GM04503 (cell line): Measurements from ENCODE around the gene ZNF341.

Source experiments
- DNase-seq: peaks from one replicate; pipeline ENCODE4 v3.0.0-alpha.2; 2012; ENCODE audit warnings: low read depth

ZNF341 gene

GRCh38 chr20:33825340-33826269 lies 93.8 kb downstream of the ZNF341 start:
- no peak for DNase-seq

- DNase-seq: no peak
These were observed 94.6 kb downstream of the ZNF341 start for GRCh38 chr20:33826270-33826897.

GRCh38 chr20:33827109-33827508 lies 95.3 kb downstream of the ZNF341 start:
- DNase-seq: no peak

GRCh38 chr20:33827634-33828325 lies 96.0 kb downstream of the ZNF341 start:
- DNase-seq: no peak

GRCh38 chr20:33828326-33828844 lies 96.6 kb downstream of the ZNF341 start:
- DNase-seq: no peak

GRCh38 chr20:33828967-33829560 lies 97.3 kb downstream of the ZNF341 start:
- DNase-seq: no peak

GRCh38 chr20:33829636-33830035 lies 97.8 kb downstream of the ZNF341 start:
- DNase-seq: no peak

- DNase-seq: no peak
These were observed 98.6 kb downstream of the ZNF341 start for GRCh38 chr20:33830371-33830770.

GRCh38 chr20:33832103-33832804 lies 100.5 kb downstream of the ZNF341 start:
- DNase-seq: no peak

- no peak for DNase-seq
These were observed 101.5 kb downstream of the ZNF341 start for GRCh38 chr20:33833333-33833732.

GRCh38 chr20:33835615-33836172 lies 103.9 kb downstream of the ZNF341 start:
- DNase-seq: no peak

- DNase-seq: no peak
These were observed 104.5 kb downstream of the ZNF341 start for GRCh38 chr20:33836277-33836676.

GRCh38 chr20:33837096-33837830 lies 105.5 kb downstream of the ZNF341 start:
- no peak for DNase-seq

- DNase-seq: no peak
These were observed 106.5 kb downstream of the ZNF341 start for GRCh38 chr20:33838035-33838864.

- no peak for DNase-seq
These were observed 107.8 kb downstream of the ZNF341 start for GRCh38 chr20:33839591-33839990.

- no peak for DNase-seq
These were observed 108.4 kb downstream of the ZNF341 start for GRCh38 chr20:33840160-33840559.

- DNase-seq: no peak
These were observed 109.1 kb downstream of the ZNF341 start for GRCh38 chr20:33840759-33841435.

GRCh38 chr20:33841436-33841799 lies 109.6 kb downstream of the ZNF341 start:
- DNase-seq: no peak
